GM12864 (cell line): ENCODE results near the gene INSYN2B.

Source experiments
- DNase-seq: peaks from one replicate; pipeline ENCODE4 v3.0.0-alpha.2; 2011; ENCODE audit warnings: low read depth
- H3K4me3 ChIP-seq: 2 replicates; pipeline ENCODE4 v1.5.1; 2011; ENCODE audit warnings: mild to moderate bottlenecking, low read depth, low read length, control low read depth
- TF ChIP-seq, protein P1 (sequence below): IDR thresholded peaks from 2 replicates; pipeline ENCODE4 v1.5.1; 2011; ENCODE audit warnings: low read depth, mild to moderate bottlenecking, moderate library complexity, low read length, control low read depth, inconsistent platforms; ENCODE audit errors: missing control alignments

The INSYN2B gene

DNA sequence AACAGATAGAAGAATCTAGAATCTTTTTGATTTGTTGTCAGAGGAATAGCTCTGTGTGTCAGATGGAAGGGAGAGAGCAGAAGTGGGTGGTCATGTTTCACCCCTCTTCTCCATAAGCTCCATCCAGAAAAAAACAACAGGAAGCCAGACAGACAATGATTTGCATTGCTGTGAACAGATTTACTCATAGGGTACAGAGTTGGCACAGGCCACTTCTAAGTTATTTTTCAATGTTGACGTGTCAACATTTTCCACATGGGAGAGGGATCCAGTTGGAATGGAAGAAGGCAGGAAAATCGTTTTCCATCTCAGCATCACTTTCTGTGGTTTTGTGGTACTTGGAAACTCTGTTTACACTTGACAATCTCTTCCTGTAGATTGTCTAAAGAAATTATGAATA lies 86.7 kb downstream of the INSYN2B start:
- H3K4me3 ChIP-seq, result no peak overlapping the region
- TF ChIP-seq, protein P1, sequence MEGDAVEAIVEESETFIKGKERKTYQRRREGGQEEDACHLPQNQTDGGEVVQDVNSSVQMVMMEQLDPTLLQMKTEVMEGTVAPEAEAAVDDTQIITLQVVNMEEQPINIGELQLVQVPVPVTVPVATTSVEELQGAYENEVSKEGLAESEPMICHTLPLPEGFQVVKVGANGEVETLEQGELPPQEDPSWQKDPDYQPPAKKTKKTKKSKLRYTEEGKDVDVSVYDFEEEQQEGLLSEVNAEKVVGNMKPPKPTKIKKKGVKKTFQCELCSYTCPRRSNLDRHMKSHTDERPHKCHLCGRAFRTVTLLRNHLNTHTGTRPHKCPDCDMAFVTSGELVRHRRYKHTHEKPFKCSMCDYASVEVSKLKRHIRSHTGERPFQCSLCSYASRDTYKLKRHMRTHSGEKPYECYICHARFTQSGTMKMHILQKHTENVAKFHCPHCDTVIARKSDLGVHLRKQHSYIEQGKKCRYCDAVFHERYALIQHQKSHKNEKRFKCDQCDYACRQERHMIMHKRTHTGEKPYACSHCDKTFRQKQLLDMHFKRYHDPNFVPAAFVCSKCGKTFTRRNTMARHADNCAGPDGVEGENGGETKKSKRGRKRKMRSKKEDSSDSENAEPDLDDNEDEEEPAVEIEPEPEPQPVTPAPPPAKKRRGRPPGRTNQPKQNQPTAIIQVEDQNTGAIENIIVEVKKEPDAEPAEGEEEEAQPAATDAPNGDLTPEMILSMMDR, result no peak
- no peak for DNase-seq

- DNase-seq, result no peak
Measured at GRCh38 chr5:169893010-169893409, 87.3 kb downstream of the INSYN2B start.

DNA sequence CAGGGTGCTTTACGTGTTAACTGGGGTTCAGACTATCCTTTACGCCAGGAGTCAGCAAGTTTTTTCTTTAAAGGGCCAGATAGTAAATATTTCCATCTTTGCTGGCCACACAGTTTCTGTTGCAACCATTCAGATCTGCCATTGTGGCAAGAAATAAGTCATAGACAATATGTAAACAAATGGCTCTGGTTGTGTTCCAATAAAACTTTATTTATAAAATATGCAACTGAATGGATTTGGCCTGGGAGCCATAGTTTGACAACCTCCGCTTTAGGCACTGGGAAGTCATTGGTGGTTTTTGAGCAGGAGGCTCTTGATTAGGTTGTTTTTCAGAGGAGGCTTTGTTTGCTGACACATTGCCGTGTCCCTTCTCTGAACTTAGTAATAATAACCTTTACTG lies 90.7 kb downstream of the INSYN2B start:
- no peak for DNase-seq
- TF ChIP-seq, protein P1, result no peak

More at GRCh38 chr5:169893010-169893409, 87.3 kb downstream of the INSYN2B start:
- H3K4me3 ChIP-seq, result no peak overlapping the region
- TF ChIP-seq, protein P1, result no peak

GRCh38 chr5:169886677-169887076 lies 93.6 kb downstream of the INSYN2B start:
- no peak for DNase-seq
- TF ChIP-seq, protein P1, result no peak
- no peak overlapping the region for H3K4me3 ChIP-seq

More for the DNA sequence above, 90.7 kb downstream of the INSYN2B start:
- no peak overlapping the region for H3K4me3 ChIP-seq

GRCh38 chr5:169886033-169886432 lies 94.3 kb downstream of the INSYN2B start:
- DNase-seq, result no peak
- TF ChIP-seq, protein P1, result no peak
- H3K4me3 ChIP-seq, result no peak overlapping the region

GRCh38 chr5:169881702-169882303 lies 98.5 kb downstream of the INSYN2B start:
- no peak overlapping the region for H3K4me3 ChIP-seq
- DNase-seq, result no peak
- TF ChIP-seq, protein P1, result no peak

- TF ChIP-seq, protein P1, result no peak
- no peak for DNase-seq
- H3K4me3 ChIP-seq, result no peak overlapping the region
Measured at GRCh38 chr5:169880785-169881184, 99.5 kb downstream of the INSYN2B start.
